ENCODE data around the gene CCNK.

CCNK gene

GRCh38 chr14:99463974-99464373, 17.2 kb upstream of the CCNK start:
- Histone ChIP-seq H3K36me3 (ENCODE audit: insufficient read depth, low read length) (peaks cover 67% of the 10 kb centered on the region), H3K27me3 (ENCODE audit: insufficient read depth, low read length, poor library complexity) (no peaks in the 10 kb centered on the region), H3K9me3 (ENCODE audit: insufficient read depth, low read length, severe bottlenecking) (no peaks in the 10 kb centered on the region), H2AFZ (ENCODE audit: low read depth, low read length) (no peak overlapping the region), H3K79me2 (ENCODE audit: insufficient read depth, low read length) (peaks cover 49% of the 10 kb centered on the region), H4K20me1 (ENCODE audit: insufficient read depth, low read length) (peaks cover 43% of the 10 kb centered on the region), H3K4me2 (ENCODE audit: insufficient read depth, low read length) (no peak overlapping the region), H3K27ac (ENCODE audit: low read length) (no peak overlapping the region), H3K4me3 (ENCODE audit: low read depth in 1 of 2, low read length in 2 of 2) (no peak overlapping the region), H3K9ac (ENCODE audit: low read depth, low read length) (no peak overlapping the region), H3K4me1 (ENCODE audit: insufficient read depth, low read length) (no peaks in the 10 kb centered on the region)
- no peak for TF ChIP-seq EZH2 (IDR thresholded peaks at IDR 0.05; ENCODE audit: borderline replicate concordance, low read depth, low read length, severe bottlenecking)
- TF ChIP-seq, protein P1, sequence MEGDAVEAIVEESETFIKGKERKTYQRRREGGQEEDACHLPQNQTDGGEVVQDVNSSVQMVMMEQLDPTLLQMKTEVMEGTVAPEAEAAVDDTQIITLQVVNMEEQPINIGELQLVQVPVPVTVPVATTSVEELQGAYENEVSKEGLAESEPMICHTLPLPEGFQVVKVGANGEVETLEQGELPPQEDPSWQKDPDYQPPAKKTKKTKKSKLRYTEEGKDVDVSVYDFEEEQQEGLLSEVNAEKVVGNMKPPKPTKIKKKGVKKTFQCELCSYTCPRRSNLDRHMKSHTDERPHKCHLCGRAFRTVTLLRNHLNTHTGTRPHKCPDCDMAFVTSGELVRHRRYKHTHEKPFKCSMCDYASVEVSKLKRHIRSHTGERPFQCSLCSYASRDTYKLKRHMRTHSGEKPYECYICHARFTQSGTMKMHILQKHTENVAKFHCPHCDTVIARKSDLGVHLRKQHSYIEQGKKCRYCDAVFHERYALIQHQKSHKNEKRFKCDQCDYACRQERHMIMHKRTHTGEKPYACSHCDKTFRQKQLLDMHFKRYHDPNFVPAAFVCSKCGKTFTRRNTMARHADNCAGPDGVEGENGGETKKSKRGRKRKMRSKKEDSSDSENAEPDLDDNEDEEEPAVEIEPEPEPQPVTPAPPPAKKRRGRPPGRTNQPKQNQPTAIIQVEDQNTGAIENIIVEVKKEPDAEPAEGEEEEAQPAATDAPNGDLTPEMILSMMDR (IDR thresholded peaks at IDR 0.05; ENCODE audit: borderline replicate concordance, extremely low read depth, low read length, poor library complexity, severe bottlenecking) = no peak
- DNase-seq (no peak), ATAC-seq (ENCODE audit: insufficient read depth, low read depth) (no peak)

- Histone ChIP-seq H3K4me2 (ENCODE audit: insufficient read depth, low read length) (no peak overlapping the region), H3K4me3 (ENCODE audit: low read depth in 1 of 2, low read length in 2 of 2) (no peak overlapping the region), H3K27ac (ENCODE audit: low read length) (no peak overlapping the region), H3K9me3 (ENCODE audit: insufficient read depth, low read length, severe bottlenecking) (no peaks in the 10 kb centered on the region), H3K27me3 (ENCODE audit: insufficient read depth, low read length, poor library complexity) (no peaks in the 10 kb centered on the region), H4K20me1 (ENCODE audit: insufficient read depth, low read length) (peaks cover 56% of the 10 kb centered on the region), H3K36me3 (ENCODE audit: insufficient read depth, low read length) (peaks cover 56% of the 10 kb centered on the region), H3K4me1 (ENCODE audit: insufficient read depth, low read length) (no peaks in the 10 kb centered on the region), H3K79me2 (ENCODE audit: insufficient read depth, low read length) (peaks cover 62% of the 10 kb centered on the region), H2AFZ (ENCODE audit: low read depth, low read length) (no peak overlapping the region), H3K9ac (ENCODE audit: low read depth, low read length) (no peak overlapping the region)
- TF ChIP-seq EZH2 (IDR thresholded peaks at IDR 0.05; ENCODE audit: borderline replicate concordance, low read depth, low read length, severe bottlenecking) = no peak
- TF ChIP-seq, protein P1 (IDR thresholded peaks at IDR 0.05; ENCODE audit: borderline replicate concordance, extremely low read depth, low read length, poor library complexity, severe bottlenecking) = no peak
- ATAC-seq (ENCODE audit: insufficient read depth, low read depth) (no peak), DNase-seq (no peak)
These were observed 15.9 kb upstream of the CCNK start for GRCh38 chr14:99465288-99465687.

DNA sequence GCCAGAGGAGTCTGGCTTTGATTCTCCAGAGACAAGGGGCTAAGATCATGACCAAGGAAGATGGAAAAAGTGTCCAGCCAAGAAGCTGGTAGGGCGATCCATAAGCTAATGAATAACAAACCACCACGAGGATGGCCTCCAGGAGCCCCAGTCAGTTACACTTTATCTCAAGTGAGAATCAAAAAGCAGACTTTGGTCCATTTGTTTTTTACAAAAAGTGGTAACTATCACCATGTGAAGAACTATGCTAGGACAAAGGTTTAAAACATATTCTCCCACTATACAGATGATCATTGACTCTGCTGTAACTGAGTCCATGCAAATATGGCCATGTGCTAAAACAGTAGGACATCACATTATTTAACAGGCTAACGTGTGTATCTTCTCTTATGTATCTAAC, 14.5 kb upstream of the CCNK start:
- H2AFZ ChIP-seq (ENCODE audit: low read depth, low read length) = no peak overlapping the region
- DNase-seq (no peak), ATAC-seq (ENCODE audit: insufficient read depth, low read depth) (no peak)
- H3K9me3 ChIP-seq (ENCODE audit: insufficient read depth, low read length, severe bottlenecking) = no peaks in the 10 kb centered on the region
- H3K4me3 ChIP-seq (ENCODE audit: low read depth in 1 of 2, low read length in 2 of 2) = no peak overlapping the region
- H3K4me2 ChIP-seq (ENCODE audit: insufficient read depth, low read length) = no peak overlapping the region
- H3K79me2 ChIP-seq (ENCODE audit: insufficient read depth, low read length) = peaks cover 77% of the 10 kb centered on the region
- H3K27me3 ChIP-seq (ENCODE audit: insufficient read depth, low read length, poor library complexity) = no peaks in the 10 kb centered on the region
- no peak for TF ChIP-seq EZH2 (IDR thresholded peaks at IDR 0.05; ENCODE audit: borderline replicate concordance, low read depth, low read length, severe bottlenecking)
- TF ChIP-seq, protein P1 (IDR thresholded peaks at IDR 0.05; ENCODE audit: borderline replicate concordance, extremely low read depth, low read length, poor library complexity, severe bottlenecking) = no peak
- no peaks in the 10 kb centered on the region for H3K4me1 ChIP-seq (ENCODE audit: insufficient read depth, low read length)
- peaks cover 68% of the 10 kb centered on the region for H4K20me1 ChIP-seq (ENCODE audit: insufficient read depth, low read length)
- no peak overlapping the region for H3K9ac ChIP-seq (ENCODE audit: low read depth, low read length)
- peaks cover 42% of the 10 kb centered on the region for H3K36me3 ChIP-seq (ENCODE audit: insufficient read depth, low read length)
- no peak overlapping the region for H3K27ac ChIP-seq (ENCODE audit: low read length)
